ENCODE measurements around the gene GPRASP2.
"Not testable (repeated sequence)": the region's sequence is repeated elsewhere in the genome, so short reads cannot be mapped to it uniquely, and the experiment has no call there.

Gene GPRASP2

DNA sequence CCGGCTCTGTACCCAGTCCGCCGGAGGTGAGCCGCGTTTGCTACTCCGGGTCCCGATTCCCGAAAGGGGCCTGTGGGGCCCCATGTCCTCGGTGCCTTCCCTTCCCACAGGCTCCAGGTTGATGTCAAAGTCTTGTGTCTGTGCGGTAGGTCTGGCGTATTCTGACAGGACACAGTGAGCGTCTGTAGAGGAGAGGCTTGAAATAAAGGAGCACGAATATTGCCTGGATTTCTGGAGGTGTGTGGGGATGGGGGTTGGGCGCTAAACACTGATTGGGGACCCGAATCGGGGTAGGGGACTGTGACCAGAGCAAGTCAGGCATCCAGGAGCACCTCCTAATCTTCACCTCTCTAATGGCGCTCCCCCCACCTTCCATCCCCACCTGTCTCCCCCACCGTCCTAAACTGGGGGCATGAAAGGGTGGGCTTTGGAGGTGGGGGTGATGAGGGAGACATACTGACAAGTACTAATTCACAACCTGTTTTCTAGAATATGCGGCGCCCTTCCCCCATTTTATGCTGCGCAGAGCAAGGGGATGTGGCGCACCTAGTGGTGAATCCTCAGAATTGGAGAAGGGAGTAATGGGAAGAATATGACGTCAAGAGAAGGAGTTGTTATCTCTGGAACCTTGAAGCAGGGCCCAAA, 855 bp downstream of the GPRASP2 start:
- no peak for FAIRE-seq
- DNase-seq (ENCODE audit: insufficient read length) = peak; percentile 19
- TF ChIP-seq TAF1 (IDR thresholded peaks at IDR 0.05; ENCODE audit: borderline replicate concordance, low read depth, low read length) (no peak), POLR2A (IDR thresholded peaks at IDR 0.05; ENCODE audit: low read depth, low read length) (no peak), POLR2AphosphoS5 (IDR thresholded peaks at IDR 0.05; ENCODE audit: low read depth, low read length) (no peak)

DNA sequence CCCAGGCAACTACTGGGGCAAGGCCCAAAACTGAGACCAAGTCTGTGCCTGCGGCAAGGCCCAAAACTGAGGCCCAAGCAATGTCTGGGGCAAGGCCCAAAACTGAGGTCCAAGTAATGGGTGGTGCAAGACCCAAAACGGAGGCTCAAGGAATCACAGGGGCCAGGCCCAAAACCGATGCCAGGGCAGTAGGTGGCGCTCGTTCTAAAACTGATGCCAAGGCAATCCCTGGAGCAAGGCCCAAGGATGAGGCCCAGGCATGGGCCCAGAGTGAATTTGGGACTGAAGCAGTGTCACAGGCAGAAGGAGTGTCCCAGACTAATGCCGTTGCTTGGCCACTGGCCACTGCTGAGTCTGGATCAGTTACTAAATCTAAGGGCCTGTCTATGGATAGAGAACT, 2.7 kb downstream of the GPRASP2 start:
- no peak for TF ChIP-seq TAF1 (IDR thresholded peaks at IDR 0.05; ENCODE audit: borderline replicate concordance, low read depth, low read length)
- no peak for TF ChIP-seq POLR2A (IDR thresholded peaks at IDR 0.05; ENCODE audit: low read depth, low read length)
- TF ChIP-seq POLR2AphosphoS5 (IDR thresholded peaks at IDR 0.05; ENCODE audit: low read depth, low read length) = no peak
- DNase-seq (ENCODE audit: insufficient read length) = no peak
- FAIRE-seq = no peak

DNA sequence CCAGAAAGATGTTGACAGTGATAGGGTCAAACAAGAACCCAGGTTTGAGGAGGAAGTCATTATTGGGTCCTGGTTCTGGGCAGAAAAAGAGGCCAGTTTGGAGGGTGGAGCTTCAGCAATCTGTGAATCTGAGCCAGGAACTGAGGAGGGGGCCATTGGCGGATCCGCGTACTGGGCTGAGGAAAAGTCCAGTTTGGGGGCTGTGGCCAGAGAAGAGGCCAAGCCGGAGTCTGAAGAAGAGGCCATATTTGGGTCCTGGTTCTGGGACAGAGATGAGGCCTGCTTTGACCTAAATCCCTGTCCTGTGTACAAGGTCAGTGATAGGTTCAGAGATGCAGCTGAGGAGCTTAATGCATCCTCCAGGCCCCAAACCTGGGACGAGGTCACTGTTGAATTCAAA, 3.7 kb downstream of the GPRASP2 start:
- TF ChIP-seq POLR2AphosphoS5 (IDR thresholded peaks at IDR 0.05; ENCODE audit: low read depth, low read length) (no peak), TAF1 (IDR thresholded peaks at IDR 0.05; ENCODE audit: borderline replicate concordance, low read depth, low read length) (no peak), POLR2A (IDR thresholded peaks at IDR 0.05; ENCODE audit: low read depth, low read length) (no peak)
- no peak for FAIRE-seq
- DNase-seq (ENCODE audit: insufficient read length) = no peak

- TF ChIP-seq TAF1 (IDR thresholded peaks at IDR 0.05; ENCODE audit: borderline replicate concordance, low read depth, low read length) (peak; percentile 51; the same call in 1 of the 2 replicates), POLR2AphosphoS5 (IDR thresholded peaks at IDR 0.05; ENCODE audit: low read depth, low read length) (no peak), POLR2A (IDR thresholded peaks at IDR 0.05; ENCODE audit: low read depth, low read length) (peak; percentile 38; the same call in 1 of the 2 replicates)
- DNase-seq (ENCODE audit: insufficient read length) (peak; percentile 50), FAIRE-seq (peak; percentile 88)
Observed at GRCh38 chrX:102720237-102721168, 8.3 kb downstream of the GPRASP2 start, which contains the start of gene GPRASP3. TSS of gene GPRASP3 (plus strand) at chrX:102720743. CDS start at chrX:102748996, 28,253 bp downstream.

DNA sequence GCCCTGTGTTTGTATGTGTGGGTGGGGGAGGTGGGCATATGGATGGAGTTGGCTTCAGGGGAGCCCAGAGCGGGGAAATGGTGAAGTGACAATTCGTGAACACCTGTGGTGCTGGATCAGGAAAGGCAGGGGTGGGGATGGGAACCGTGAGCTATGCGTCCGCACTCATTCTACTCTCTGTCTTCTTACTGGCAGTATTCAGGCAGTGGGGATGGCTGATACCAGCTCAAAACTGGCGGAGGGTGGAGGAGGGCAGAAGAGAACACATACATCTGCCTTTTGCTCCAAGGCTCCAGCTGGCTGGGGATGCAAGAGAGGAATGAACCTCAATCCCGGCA, 8.9 kb downstream of the GPRASP2 start:
- peak; percentile 51 for FAIRE-seq
- DNase-seq (ENCODE audit: insufficient read length) = not testable (repeated sequence)

- FAIRE-seq (no peak), DNase-seq (ENCODE audit: insufficient read length) (no peak)
- TF ChIP-seq POLR2AphosphoS5 (IDR thresholded peaks at IDR 0.05; ENCODE audit: low read depth, low read length) (no peak), TAF1 (IDR thresholded peaks at IDR 0.05; ENCODE audit: borderline replicate concordance, low read depth, low read length) (no peak)
Observed at GRCh38 chrX:102723456-102723855, 11.2 kb downstream of the GPRASP2 start.

- TF ChIP-seq POLR2AphosphoS5 (IDR thresholded peaks at IDR 0.05; ENCODE audit: low read depth, low read length) (no peak), TAF1 (IDR thresholded peaks at IDR 0.05; ENCODE audit: borderline replicate concordance, low read depth, low read length) (no peak), POLR2A (IDR thresholded peaks at IDR 0.05; ENCODE audit: low read depth, low read length) (no peak)
- DNase-seq (ENCODE audit: insufficient read length) (no peak), FAIRE-seq (no peak)
Observed at GRCh38 chrX:102727761-102728160, 15.5 kb downstream of the GPRASP2 start.

GRCh38 chrX:102728646-102729045, 16.4 kb downstream of the GPRASP2 start:
- TF ChIP-seq TAF1 (IDR thresholded peaks at IDR 0.05; ENCODE audit: borderline replicate concordance, low read depth, low read length) = no peak
- DNase-seq (ENCODE audit: insufficient read length) = no peak
- no peak for FAIRE-seq

DNA sequence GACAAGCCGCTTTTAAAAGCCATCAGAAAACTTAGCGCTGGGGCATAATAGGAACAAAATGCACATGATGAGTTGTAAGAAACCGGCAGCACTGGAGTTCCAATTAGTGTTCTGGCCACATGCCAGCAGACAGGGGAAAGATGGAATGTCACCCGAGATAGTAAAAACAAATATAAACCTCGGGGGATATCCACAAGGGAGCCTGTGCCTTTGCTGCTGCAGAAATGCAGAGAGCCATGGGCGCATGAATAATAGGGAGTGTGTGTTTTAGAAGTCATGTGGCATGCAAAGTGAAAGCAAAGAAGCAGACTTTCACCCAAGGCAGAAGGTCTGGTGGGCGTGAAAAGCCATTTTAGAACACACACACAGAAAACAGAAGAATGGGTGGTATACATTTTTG, 27.4 kb downstream of the GPRASP2 start:
- FAIRE-seq (peak; percentile 5), DNase-seq (ENCODE audit: insufficient read length) (no peak)
- no peak for TF ChIP-seq TAF1 (IDR thresholded peaks at IDR 0.05; ENCODE audit: borderline replicate concordance, low read depth, low read length)
- no peak for TF ChIP-seq POLR2A (IDR thresholded peaks at IDR 0.05; ENCODE audit: low read depth, low read length)
- no peak for TF ChIP-seq POLR2AphosphoS5 (IDR thresholded peaks at IDR 0.05; ENCODE audit: low read depth, low read length)

DNA sequence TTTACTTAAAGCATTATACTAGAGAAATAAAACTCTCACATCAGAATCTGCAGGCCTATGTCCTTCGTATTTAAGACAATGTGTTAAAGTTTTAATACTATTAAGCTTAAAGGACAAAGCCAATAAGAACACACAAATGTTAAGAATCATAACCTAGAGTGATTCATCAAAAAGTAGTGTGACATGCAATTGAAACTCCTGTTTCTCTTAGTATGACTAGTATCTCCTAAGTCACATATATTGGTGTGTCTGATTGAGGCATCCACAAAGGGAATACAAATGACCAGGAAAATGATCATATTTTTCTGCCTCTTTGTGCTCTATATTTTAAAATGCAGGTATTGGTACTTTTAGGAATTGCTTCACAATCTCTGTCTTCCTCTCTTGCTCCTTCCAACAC, 32.1 kb downstream of the GPRASP2 start:
- DNase-seq (ENCODE audit: insufficient read length) (no peak), FAIRE-seq (no peak)
- TF ChIP-seq POLR2A (IDR thresholded peaks at IDR 0.05; ENCODE audit: low read depth, low read length) = no peak
- TF ChIP-seq TAF1 (IDR thresholded peaks at IDR 0.05; ENCODE audit: borderline replicate concordance, low read depth, low read length) = no peak
- TF ChIP-seq POLR2AphosphoS5 (IDR thresholded peaks at IDR 0.05; ENCODE audit: low read depth, low read length) = no peak

DNA sequence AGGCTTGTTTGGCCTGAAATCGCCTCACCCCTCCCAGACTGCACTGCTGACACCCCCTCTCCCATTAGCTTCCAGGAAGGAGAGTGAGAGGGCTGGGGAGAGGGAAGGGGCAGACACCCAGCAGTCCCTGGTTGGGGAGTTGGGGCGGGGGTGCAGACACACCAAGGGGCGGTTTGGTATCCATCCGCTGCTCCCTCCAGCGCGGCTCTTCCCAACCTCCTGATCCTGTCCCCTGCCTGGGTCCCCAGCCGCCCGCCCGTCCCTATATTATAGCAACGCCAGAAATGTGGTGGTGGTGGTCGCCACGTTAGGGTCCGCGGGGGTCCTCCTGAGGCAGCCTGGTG, 33.2 kb downstream of the GPRASP2 start:
- FAIRE-seq (no peak), DNase-seq (ENCODE audit: insufficient read length) (no peak)
- TF ChIP-seq POLR2A (IDR thresholded peaks at IDR 0.05; ENCODE audit: low read depth, low read length) (no peak), POLR2AphosphoS5 (IDR thresholded peaks at IDR 0.05; ENCODE audit: low read depth, low read length) (no peak), TAF1 (IDR thresholded peaks at IDR 0.05; ENCODE audit: borderline replicate concordance, low read depth, low read length) (no peak)

DNA sequence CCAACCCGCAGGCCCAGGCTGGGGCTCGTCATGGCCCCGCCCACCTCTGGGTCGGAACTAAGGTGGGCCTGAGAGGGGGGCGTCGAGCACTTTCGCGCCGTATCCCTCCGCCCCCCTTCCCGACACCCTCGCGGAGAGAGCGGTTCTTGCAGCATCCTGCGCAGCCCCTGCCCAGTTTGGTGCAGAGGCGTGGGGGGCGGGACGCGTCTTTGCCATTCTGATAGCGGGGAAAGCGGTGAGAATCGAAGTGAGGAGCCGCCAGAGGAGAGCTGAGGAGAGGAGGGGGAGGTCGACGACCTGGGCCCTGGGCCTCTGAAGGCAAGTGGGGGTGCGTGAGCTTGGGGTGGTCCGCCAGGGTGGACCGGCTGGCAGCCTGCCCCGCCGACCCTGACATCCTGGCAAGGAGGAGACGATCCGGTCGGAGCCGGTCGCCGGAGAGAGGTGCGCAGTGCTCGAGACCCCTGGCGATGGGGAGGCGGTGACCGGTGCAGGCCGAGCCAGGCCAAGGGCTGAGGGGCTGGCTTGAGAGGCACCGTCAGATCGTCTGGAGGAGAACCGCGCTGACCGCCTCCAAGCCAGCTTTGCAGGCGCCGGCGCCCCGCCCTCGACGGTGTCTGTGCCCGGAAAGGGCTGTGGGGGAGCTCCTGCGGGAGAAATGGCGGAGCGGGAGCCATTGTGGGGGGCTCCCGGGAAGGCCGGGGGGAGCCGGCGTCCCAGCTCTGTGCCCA, 33.8 kb downstream of the GPRASP2 start:
- TF ChIP-seq TAF1 (IDR thresholded peaks at IDR 0.05; ENCODE audit: borderline replicate concordance, low read depth, low read length) (no peak), POLR2A (IDR thresholded peaks at IDR 0.05; ENCODE audit: low read depth, low read length) (no peak), POLR2AphosphoS5 (IDR thresholded peaks at IDR 0.05; ENCODE audit: low read depth, low read length) (no peak)
- no peak for FAIRE-seq
- DNase-seq (ENCODE audit: insufficient read length) = no peak
